ENCODE results near the gene RSPO3. TPM values are rescaled to one million over a fixed set of nuclear protein-coding genes. Genes with fewer than 3 reads are reported as not detected.

The RSPO3 gene
- total and polyA plus RNA-seq, 2 experiments from 2014 or later = 4.8 to 11.2 TPM

DNA sequence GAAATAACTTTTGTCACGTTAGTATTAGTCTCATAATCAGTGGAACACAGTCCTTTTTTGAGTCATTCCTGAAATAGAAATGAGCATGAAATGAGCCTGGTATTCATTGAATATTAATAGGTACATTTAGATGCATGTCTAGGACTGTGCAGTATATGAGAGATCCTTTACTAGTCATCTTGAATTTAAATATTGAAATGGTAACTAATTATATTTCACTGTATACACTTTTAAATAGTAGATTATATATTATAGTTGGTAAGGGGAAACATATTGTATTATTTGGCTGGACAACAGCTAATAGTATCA, 59.4 kb downstream of the RSPO3 start:
- Histone ChIP-seq H4K20me1 (ENCODE audit: insufficient read depth, poor library complexity, severe bottlenecking) (no peaks in the 10 kb centered on the region), H3K4me1 (ENCODE audit: insufficient read depth) (no peaks in the 10 kb centered on the region), H3K9me2 (replicated peaks; ENCODE audit: insufficient read depth) (no peaks in the 10 kb centered on the region), H3K36me3 (replicated peaks; ENCODE audit: insufficient read depth, low read depth) (no peaks in the 10 kb centered on the region), H2AFZ (no peak overlapping the region), H3K79me2 (no peaks in the 10 kb centered on the region), H3K27me3 (no peaks in the 10 kb centered on the region), H3K4me3 (no peak overlapping the region), H3K4me2 (no peak overlapping the region), H3K27ac (no peak overlapping the region), H3K9me3 (ENCODE audit: low read depth) (no peaks in the 10 kb centered on the region)
- TF ChIP-seq, protein P1, sequence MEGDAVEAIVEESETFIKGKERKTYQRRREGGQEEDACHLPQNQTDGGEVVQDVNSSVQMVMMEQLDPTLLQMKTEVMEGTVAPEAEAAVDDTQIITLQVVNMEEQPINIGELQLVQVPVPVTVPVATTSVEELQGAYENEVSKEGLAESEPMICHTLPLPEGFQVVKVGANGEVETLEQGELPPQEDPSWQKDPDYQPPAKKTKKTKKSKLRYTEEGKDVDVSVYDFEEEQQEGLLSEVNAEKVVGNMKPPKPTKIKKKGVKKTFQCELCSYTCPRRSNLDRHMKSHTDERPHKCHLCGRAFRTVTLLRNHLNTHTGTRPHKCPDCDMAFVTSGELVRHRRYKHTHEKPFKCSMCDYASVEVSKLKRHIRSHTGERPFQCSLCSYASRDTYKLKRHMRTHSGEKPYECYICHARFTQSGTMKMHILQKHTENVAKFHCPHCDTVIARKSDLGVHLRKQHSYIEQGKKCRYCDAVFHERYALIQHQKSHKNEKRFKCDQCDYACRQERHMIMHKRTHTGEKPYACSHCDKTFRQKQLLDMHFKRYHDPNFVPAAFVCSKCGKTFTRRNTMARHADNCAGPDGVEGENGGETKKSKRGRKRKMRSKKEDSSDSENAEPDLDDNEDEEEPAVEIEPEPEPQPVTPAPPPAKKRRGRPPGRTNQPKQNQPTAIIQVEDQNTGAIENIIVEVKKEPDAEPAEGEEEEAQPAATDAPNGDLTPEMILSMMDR (IDR thresholded peaks at IDR 0.05; ENCODE audit: poor library complexity) = no peak
- TF ChIP-seq EZH2phosphoT487 (IDR thresholded peaks at IDR 0.05; ENCODE audit: low read depth, severe bottlenecking, unreplicated experiment) = no peak
- no peak for TF ChIP-seq EZH2 (IDR thresholded peaks at IDR 0.05; ENCODE audit: borderline replicate concordance)
- DNase-seq (ENCODE audit: low spot score) = no peak
- WGBS (ENCODE audit: low lambda C conversion rate, missing lambda C conversion rate) = 55% methylated on average over 1 of the region's 1 CpG

DNA sequence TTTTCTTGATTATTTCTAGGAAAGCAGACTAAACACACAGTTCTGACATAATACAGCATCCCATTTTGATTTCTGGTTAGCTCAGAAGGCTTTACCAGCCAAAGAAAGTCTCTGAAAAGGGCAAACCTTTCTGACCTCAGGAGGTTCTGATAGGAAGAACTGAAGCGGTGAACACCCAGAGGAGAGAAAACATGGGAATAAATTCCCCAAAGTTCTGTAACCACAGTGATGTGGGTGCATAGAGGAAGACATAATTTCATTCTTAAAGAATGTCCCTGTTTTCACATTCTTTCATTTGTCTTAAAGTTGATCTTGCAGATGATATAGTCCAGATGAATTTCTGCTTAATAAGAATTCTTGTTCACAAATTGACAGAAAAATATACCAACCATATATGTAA, 60.3 kb downstream of the RSPO3 start:
- TF ChIP-seq EZH2phosphoT487 (IDR thresholded peaks at IDR 0.05; ENCODE audit: low read depth, severe bottlenecking, unreplicated experiment) (no peak), EZH2 (IDR thresholded peaks at IDR 0.05; ENCODE audit: borderline replicate concordance) (no peak)
- TF ChIP-seq, protein P1 (IDR thresholded peaks at IDR 0.05; ENCODE audit: poor library complexity) = no peak
- Histone ChIP-seq H2AFZ (no peak overlapping the region), H3K27ac (no peak overlapping the region), H3K27me3 (no peaks in the 10 kb centered on the region), H3K4me2 (no peak overlapping the region), H3K9me3 (ENCODE audit: low read depth) (no peaks in the 10 kb centered on the region), H3K79me2 (no peaks in the 10 kb centered on the region), H4K20me1 (ENCODE audit: insufficient read depth, poor library complexity, severe bottlenecking) (no peaks in the 10 kb centered on the region), H3K4me1 (ENCODE audit: insufficient read depth) (no peaks in the 10 kb centered on the region), H3K9me2 (replicated peaks; ENCODE audit: insufficient read depth) (no peaks in the 10 kb centered on the region), H3K36me3 (replicated peaks; ENCODE audit: insufficient read depth, low read depth) (no peaks in the 10 kb centered on the region), H3K4me3 (no peak overlapping the region)
- no peak for DNase-seq (ENCODE audit: low spot score)
- WGBS (ENCODE audit: low lambda C conversion rate, missing lambda C conversion rate) = 84% methylated on average over 1 of the region's 1 CpG

DNA sequence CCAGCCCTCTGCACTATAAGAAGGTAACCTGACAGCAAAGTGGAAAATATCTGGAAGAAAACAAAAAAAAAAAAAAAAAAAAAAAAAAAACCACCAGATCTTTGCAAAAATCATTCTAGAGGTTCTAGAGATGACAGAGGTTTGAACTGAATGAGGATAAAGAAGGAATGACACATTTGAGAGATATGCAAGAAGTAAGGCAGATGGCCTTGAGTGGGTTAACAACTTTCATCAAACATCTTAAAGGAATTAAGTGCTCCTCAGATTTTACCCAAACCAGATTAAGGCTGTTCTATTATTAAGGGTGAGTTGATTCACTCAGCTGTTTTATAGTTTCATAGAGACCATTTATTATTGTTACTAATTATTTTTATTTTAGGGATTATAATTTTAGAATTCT, 62.0 kb downstream of the RSPO3 start:
- Histone ChIP-seq H3K4me1 (ENCODE audit: insufficient read depth) (no peaks in the 10 kb centered on the region), H3K79me2 (no peaks in the 10 kb centered on the region), H3K27me3 (no peaks in the 10 kb centered on the region), H3K9me2 (replicated peaks; ENCODE audit: insufficient read depth) (no peaks in the 10 kb centered on the region), H3K36me3 (replicated peaks; ENCODE audit: insufficient read depth, low read depth) (no peaks in the 10 kb centered on the region), H3K4me3 (no peak overlapping the region), H3K27ac (no peak overlapping the region), H3K4me2 (no peak overlapping the region), H3K9me3 (ENCODE audit: low read depth) (no peaks in the 10 kb centered on the region), H2AFZ (no peak overlapping the region), H4K20me1 (ENCODE audit: insufficient read depth, poor library complexity, severe bottlenecking) (no peaks in the 10 kb centered on the region)
- no peak for TF ChIP-seq EZH2 (IDR thresholded peaks at IDR 0.05; ENCODE audit: borderline replicate concordance)
- TF ChIP-seq, protein P1 (IDR thresholded peaks at IDR 0.05; ENCODE audit: poor library complexity) = no peak
- no peak for TF ChIP-seq EZH2phosphoT487 (IDR thresholded peaks at IDR 0.05; ENCODE audit: low read depth, severe bottlenecking, unreplicated experiment)
- no peak for DNase-seq (ENCODE audit: low spot score)

DNA sequence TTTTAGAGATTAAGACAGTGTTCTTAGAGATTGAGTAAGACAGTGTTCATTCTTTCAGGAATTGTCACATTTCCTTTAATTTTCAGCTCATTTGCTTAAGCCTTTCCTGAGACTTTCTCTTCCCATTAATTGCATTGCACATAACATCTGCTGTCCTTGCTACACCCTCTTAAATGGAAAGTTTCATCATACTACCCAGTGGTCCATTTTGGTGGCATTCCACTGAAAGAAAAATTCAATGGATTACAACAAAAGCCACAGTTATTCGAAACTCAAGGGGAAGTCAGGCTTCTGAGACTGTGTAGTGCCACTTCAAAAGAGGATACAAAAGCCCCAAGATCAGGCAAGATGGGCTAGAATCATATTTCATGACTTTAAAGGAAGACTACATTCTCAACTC, 64.0 kb downstream of the RSPO3 start:
- WGBS (ENCODE audit: low lambda C conversion rate, missing lambda C conversion rate) = 71% methylated on average over 1 of the region's 1 CpG

More for the DNA sequence above, 64.0 kb downstream of the RSPO3 start:
- no peak for DNase-seq (ENCODE audit: low spot score)
- Histone ChIP-seq H2AFZ (no peak overlapping the region), H3K4me3 (no peak overlapping the region), H3K27ac (no peak overlapping the region), H3K27me3 (no peaks in the 10 kb centered on the region), H3K9me3 (ENCODE audit: low read depth) (no peaks in the 10 kb centered on the region), H3K79me2 (no peaks in the 10 kb centered on the region), H3K9me2 (replicated peaks; ENCODE audit: insufficient read depth) (no peaks in the 10 kb centered on the region), H3K4me1 (ENCODE audit: insufficient read depth) (no peaks in the 10 kb centered on the region), H4K20me1 (ENCODE audit: insufficient read depth, poor library complexity, severe bottlenecking) (no peaks in the 10 kb centered on the region), H3K4me2 (no peak overlapping the region), H3K36me3 (replicated peaks; ENCODE audit: insufficient read depth, low read depth) (no peaks in the 10 kb centered on the region)
- TF ChIP-seq, protein P1 (IDR thresholded peaks at IDR 0.05; ENCODE audit: poor library complexity) = no peak
- TF ChIP-seq EZH2phosphoT487 (IDR thresholded peaks at IDR 0.05; ENCODE audit: low read depth, severe bottlenecking, unreplicated experiment) (no peak), EZH2 (IDR thresholded peaks at IDR 0.05; ENCODE audit: borderline replicate concordance) (no peak)

Measured in hepatocyte (in vitro differentiated cells).